ENCODE results near the gene STPG1. TPM values are rescaled to one million over a fixed set of nuclear protein-coding genes. Genes with fewer than 3 reads are reported as not detected.

STPG1 gene
- total RNA-seq, 1 donor from 2014 or later, result 1.9 TPM

DNA sequence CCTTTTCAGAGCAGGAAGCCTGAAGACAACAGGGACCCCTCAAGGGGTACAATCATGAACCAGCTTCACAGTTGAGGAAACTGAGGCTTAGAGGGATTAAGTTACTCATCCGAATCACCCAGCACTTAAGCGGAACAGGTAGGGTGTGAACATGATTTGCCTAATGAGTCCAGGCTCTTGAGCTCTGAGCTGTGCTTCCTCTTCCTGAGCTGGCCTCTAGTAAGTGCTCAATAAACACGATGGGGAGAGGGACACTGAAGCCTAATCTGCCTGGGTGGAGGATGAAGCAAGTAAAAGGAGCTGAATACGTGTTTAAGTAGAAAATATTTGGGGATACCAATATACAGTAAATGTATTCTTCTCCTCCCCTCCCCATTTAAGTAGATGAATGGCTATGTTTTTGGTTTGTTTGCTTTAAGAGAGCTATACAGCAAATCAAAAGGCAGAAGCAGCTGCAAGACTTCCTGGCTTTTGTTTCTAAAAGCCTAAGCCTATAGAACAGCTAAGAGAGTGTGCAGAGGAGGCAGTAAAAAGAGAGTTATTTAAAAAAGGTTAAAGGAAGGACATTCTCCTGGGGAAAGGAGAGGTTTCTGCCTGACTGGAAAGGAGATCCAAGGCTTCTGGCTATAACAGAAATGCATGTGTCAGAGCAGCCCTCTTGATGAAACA is 20.5 kb downstream of the STPG1 start:
- DNase-seq, result no peak

- no peak for DNase-seq
Observed at GRCh38 chr1:24392604-24392946, 21.0 kb downstream of the STPG1 start.

GRCh38 chr1:24391882-24392603 is 21.5 kb downstream of the STPG1 start:
- peak; percentile 74 for DNase-seq

DNA sequence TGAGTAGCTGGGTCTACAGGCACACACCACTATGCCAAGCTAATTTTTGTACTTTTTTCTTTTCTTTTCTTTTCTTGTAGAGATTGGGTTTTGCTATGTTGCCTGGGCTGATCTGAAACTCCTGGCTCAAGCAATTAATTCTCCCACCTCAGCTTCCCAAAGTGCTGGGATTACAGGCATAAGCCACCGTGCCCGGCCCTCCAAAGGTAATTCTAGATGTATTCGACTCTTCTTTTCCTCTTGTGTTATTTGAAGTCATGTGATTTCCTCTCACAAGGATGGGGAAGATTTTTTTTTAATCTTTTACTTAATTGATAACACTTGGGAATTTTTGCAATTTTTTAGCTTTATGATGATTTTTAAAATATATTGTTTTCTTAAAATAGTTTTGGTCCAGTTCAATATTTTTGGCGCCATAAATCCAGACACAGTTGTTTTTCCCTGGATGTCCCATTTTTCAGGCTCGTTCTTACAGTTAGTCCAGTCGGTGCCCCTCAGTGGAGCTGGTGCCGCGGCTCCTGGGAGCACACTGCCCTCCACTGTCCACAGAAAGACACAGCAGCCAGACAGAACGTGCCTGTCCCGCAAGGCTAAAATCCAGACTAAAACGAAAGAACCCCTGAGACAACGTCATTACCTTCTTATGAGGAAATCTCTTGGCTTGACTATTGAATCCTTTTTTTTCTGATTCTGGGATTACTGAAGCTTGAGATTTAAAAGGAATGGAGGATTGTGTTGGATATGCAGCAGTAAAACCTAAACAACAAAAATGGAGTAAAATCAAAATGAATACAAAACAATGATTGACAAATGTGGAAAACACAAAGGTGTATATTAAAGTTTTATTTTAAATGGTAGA is 22.4 kb downstream of the STPG1 start:
- peak; percentile 92 for DNase-seq

DNA sequence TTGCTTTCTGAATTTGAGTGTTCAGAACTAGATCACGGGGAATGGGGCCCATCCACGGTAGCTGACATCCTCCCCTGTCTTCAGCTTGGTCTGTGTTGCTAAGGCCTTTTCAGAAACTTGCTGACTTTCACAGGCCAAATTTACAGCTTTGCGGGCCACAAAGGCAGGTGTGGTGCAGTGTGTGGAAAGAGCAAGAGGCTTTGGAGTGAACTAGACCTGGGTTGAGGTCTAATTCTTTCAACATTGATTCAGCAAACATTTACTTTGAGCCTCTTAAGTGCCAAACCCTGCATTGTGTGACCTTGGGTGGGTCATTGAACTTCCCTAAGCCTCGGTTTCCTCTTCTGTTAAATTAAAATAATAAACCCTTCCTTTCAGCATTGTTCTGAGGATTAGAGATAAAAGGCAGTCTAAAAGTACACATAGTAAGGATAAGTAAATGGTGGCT is 24.3 kb downstream of the STPG1 start:
- no peak for DNase-seq

DNA sequence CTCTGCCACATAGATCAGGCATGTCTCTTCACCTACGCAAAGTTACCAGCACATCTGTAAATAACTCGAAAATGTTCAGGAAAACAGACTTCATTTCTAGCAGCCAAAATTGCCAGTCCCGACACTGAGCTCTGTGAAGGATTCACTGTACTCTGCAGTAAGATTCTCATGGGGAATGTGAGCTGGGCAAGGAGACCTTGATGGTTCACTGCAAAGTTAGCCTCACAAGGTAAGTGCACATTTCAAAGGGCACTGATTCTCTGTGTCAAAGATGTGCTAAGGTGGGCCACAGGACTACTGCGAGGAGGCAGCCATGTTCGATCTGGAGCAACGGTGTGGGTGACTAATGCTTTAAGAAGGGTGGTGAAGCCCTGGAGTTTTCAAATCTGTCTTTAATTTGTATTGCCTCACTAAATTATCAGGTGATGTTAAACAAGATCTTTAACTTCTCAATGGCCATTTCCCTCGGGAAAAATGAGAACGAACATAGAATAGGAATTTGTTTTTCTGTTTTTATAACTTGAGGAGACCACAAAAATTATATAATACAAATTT is 25.2 kb downstream of the STPG1 start:
- no peak for DNase-seq

DNA sequence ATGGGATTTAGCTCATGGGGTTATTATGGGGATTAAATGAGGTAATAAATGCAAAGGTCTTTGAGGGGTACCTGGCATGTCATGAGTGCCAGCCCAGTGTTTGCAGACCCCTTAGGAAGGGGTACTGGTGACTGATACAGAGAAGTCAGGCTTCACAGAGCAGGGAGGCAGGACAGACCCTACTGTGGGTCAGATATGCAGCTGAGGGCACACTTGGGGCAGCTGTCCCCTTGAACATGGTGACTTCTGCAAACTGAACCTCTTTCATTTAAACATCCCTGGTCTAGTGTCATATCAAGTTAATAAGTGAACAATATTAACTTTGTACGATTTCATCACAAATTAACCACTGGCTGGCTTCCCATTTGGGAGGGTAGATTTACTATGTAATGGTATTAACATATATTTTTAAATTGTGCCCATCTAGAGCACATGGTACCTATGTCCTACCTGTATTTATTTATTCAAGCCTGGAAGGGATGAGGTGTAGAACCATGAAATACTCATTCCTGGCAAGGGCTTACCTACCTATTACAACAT is 25.9 kb downstream of the STPG1 start:
- DNase-seq, result no peak

GRCh38 chr1:24386931-24387330 is 26.7 kb downstream of the STPG1 start:
- no peak for DNase-seq

DNA sequence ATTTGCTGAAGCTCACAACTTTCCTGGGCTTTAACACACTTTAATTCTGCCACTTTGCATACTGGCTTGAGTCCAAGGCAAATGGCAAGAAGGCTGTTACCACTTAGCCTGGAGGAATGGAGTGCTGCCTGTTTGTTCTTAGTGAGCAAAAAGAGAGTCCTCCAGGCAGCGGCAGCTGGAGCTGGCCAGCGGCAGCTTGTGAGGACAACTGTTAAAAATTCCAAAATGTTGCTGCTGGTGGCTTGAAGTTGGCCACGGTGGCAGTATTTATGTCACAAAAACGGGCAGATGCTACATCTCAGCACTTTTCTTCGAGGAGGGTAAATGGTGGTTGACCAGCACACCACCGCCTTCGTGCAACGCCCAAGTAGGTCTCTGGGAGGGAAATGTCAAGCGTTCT is 27.3 kb downstream of the STPG1 start:
- DNase-seq, result no peak

DNA sequence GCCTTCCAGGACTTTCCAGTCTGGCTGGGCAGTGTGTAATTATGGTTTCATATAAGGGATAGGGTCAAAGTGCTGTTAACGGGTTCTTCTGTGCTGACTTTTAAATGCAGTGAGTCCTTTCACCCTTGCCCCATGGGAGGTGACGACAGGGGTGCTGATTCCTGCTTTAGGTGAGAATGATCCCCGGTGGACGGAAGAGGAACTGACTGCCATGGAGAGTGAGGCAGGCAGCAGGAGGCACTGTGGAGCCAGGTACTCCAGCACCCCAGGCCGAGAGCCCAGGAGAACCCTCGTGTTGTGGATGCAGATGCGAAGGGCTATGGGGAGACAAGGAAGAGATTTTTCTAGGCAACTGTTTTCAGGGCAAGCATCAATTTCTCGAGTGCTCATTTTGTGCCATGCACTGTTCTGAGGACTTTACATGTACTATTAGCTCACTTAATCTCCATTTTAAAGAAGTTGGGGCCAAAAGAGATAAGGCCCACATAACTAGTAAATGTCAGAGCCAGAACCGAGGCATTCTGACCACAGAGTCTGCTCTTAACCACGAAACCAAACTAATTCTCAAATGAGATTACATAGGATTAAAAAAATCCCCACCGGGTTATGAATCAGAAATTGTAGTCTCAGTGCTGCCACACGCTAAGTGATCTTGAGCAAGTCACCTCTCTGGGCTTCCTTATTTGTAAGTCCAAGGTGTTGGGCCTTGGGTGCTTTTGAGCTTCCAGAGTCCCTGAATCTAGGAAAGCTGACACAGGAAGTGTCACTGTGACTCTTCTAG is 28.2 kb downstream of the STPG1 start:
- peak; percentile 38 for DNase-seq

DNA sequence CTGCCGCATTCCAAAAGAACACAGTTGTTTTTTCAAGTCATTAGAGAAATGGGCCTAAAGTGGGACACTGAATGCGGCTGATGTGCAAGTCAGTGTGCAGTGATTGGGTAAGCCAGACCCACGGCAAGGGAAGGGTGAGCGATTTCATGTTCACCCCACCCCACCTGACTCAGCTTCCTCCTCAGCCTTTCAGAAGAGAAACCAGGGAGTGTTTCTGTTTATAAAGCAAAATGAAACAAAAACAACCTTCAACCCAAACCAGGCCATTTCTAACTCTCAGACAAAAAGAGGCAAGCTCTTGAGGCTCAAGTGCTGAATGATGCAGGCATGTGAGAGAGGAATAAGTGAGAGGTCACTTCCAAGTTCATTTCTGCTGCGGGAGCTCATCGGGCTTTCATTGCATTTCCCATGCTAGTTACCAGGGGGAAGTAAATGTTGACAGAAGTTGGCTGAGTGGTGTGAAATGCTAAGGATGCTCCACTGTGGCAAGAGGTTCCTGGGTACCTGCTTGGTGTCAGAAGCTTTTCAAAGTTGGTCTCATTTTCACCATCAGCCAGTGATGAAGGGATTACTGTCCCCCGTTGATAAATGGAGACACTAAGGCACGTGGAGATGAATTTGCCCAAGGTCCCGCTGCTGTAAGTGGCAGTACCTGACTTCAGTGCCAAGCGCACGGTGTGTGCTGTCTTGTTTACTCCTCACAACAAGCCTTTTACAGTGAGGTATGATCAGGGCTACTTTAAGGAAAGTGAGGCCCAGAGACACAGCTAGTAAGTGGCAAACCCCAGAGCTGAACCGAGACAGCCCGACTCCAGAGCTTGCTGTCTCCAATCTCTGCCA is 29.1 kb downstream of the STPG1 start:
- DNase-seq, result peak; percentile 63

DNA sequence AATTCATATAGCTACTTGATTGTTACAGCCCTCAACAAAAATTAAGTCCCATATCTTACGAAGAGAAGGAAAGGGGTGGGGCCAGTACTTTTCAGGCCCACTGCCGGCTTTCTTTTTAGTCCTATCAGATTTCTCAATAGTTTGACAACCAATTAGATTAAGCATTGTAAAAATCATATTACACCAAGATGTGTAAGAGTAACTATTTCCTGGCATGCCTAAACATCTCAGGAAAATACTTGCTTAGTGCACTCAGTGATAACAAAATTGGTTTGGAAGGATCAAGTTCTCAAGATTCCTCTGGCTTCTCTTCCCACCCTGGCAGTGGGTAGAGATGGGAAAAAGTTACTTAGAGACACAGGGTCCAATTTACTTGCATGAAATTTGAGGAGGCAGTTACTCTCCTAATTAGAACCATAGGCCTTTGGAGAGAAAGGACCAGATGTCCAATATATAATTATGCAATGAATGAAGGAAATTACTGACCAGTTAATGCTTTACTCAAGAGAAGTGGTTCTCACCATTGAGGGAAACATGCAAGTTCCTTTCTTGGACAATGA is 30.1 kb downstream of the STPG1 start:
- no peak for DNase-seq

DNA sequence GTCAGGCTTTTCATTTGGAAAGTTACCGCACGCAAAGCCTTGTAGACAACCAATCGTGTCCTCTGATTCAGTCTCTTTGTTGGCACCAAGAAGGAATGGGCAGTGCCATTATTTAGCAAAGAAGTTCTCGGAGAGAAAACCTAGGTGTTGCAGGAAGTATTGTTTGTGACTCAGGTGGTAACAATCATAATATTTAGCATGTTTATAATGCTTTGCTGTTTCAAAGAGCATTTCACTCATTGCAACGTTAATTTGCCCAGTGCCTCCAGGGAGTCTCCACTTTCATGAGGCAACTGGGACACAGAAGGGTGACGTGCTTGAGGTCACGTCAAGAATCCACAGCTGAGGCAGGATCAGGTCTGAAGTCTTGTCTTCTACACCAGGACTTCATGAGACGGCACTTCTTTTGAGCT is 31.4 kb downstream of the STPG1 start:
- DNase-seq, result no peak

DNA sequence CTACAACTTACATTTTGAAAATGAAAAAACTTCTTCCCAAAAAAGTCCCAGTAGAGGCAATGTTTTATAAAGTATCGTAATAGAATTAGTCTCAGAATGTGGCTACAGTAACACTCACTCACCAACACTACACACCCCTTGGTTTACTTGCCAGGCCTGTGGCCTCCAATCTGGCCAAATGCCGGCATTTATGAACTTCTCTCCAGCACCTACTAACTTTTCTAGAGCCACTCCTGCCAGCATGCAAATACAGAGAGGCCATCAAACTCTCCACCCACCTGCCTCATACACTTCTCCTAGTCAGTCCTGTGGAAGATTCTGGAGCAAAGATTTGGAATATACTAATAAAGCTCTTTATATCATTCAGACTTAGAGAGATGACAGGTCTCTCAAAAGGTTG is 32.3 kb downstream of the STPG1 start:
- DNase-seq, result no peak

DNA sequence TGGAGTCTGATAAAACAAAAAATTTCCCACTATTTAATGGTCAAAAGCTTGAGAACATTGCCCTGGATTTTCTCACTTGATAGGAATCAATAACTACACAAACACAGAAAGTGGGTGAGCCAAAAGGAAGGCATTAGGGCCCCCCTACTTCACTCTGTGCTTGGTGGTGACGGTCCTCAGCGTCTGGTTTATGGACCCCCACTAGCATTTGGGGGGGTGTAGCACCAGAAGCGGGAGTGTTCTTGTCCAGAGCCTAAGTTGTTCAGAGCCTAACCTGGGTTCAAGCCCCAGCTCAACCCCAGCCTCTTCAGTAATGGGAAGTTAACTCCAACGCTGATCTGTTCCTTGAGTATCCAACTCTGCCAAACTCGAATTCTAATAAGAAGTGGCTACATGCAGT is 33.1 kb downstream of the STPG1 start:
- no peak for DNase-seq

- no peak for DNase-seq
Observed at GRCh38 chr1:24379733-24380315, 33.8 kb downstream of the STPG1 start.

DNA sequence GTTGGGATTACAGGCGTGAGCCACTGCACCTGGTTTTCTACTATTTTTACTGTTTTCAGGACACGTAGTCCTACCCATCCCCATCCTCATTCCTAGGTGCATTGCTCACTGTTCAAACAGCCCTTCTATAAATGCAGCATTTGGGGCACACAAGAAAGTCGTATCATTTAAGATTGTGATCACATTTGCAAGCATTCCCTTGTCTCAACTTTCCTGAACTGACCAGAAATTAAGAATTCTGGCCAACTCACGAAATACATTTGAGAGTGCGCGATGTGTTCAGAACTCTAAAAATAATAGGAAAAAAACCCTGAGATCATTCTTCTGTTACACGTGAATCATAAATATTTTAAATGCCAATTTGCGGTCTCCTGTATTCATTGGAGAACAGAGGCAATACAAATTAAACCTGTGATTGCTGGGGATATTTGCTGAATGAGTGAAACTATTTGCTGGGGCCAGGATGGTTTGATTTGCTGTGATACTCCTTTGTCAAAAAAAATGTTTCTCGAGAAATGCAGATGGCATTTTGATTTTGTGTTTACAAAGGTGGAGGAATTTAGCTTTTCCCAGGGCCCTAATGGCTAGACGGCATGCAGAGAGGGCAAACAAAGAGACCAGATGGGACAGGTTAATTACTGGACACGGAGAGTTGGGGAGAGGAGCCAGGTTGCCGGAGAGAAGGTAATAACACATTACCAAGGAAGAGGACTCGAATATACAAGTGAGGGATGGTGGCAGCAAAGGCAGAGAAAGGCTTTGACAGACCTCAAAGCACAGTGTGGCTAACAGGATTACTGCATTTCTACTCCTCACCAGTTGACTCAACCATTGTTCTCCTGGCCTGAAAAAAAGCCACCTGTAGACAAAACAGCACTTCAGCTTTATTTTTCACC is 38.4 kb downstream of the STPG1 start:
- no peak for DNase-seq

GRCh38 chr1:24373710-24374109 is 39.9 kb downstream of the STPG1 start:
- no peak for DNase-seq

DNA sequence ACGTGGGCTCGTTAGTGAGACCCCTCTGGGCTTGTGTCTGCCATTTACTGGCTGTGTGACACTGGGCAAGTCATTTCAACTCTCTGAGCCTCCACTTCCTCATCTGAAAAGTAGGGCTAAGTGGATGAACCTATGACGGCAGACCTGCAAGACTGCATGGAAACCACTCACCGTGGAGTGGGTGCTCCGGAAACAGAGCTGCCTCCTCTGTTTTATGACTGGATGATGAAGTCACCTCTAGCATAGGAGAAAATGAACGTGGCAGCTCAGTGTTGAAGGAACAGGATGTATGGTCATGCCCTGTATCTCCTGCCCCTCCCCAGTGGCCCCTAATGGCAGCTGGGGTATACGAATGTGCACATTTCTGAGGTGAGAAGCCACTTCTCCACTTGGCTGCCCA is 40.5 kb downstream of the STPG1 start:
- no peak for DNase-seq

Measured in dermis blood vessel endothelial cell (primary cell).